KMS-11 (cell line): ENCODE results near the gene MAU2.

Source experiments
- H2AFZ ChIP-seq: fragments of 200-600 bp; sonication (generic); 2 replicates; pipeline ENCODE4 v1.6.1; 2016; ENCODE audit warnings: antibody characterized with exemption, mixed run types, low read depth
- H3K27ac ChIP-seq: fragments of 200-600 bp; sonication (generic); 2 replicates; pipeline ENCODE4 v1.6.1; 2016; ENCODE audit warnings: mild to moderate bottlenecking, mixed run types
- H3K27me3 ChIP-seq: fragments of 200-600 bp; sonication (generic); 2 replicates; pipeline ENCODE4 v1.6.1; 2017; ENCODE audit warnings: mild to moderate bottlenecking, low read depth, mixed run types, moderate library complexity; ENCODE audit not compliant: insufficient read depth
- H3K36me3 ChIP-seq: fragments of 200-600 bp; sonication (generic); 2 replicates; pipeline ENCODE4 v1.6.1; 2017; ENCODE audit warnings: mild to moderate bottlenecking, mixed run types; ENCODE audit not compliant: insufficient read depth
- H3K4me1 ChIP-seq: fragments of 200-600 bp; sonication (generic); 2 replicates; pipeline ENCODE4 v1.6.1; 2016; ENCODE audit warnings: mild to moderate bottlenecking, low read depth, mixed run types; ENCODE audit not compliant: poor library complexity, severe bottlenecking
- H3K4me2 ChIP-seq: fragments of 200-600 bp; sonication (generic); 2 replicates; pipeline ENCODE4 v1.7.0; 2016; ENCODE audit warnings: mild to moderate bottlenecking, mixed run types
- H3K4me3 ChIP-seq: fragments of 200-600 bp; sonication (generic); IDR thresholded peaks from 2 replicates; pipeline ENCODE4 v1.6.1; 2017; ENCODE audit warnings: low read depth, low read length, mixed read lengths; ENCODE audit not compliant: insufficient read depth
- H3K79me2 ChIP-seq: fragments of 200-600 bp; sonication (generic); 2 replicates; pipeline ENCODE4 v1.6.1; 2016; ENCODE audit warnings: low read depth, mixed run types; ENCODE audit not compliant: insufficient read depth
- H3K9ac ChIP-seq: fragments of 200-600 bp; sonication (generic); 2 replicates; pipeline ENCODE4 v1.6.1; 2016; ENCODE audit warnings: mild to moderate bottlenecking, mixed run types
- H4K20me1 ChIP-seq: fragments of 200-600 bp; sonication (generic); 2 replicates; pipeline ENCODE4 v1.6.1; 2016; ENCODE audit warnings: mild to moderate bottlenecking, mixed run types; ENCODE audit not compliant: insufficient read depth
- TF ChIP-seq, protein P1 (sequence below): fragments of 200-600 bp; sonication (generic); conservative IDR thresholded peaks from 2 replicates; pipeline ENCODE4 v1.6.1; 2017; ENCODE audit warnings: low read depth, mild to moderate bottlenecking, antibody characterized with exemption, low read length, moderate library complexity, mixed read lengths

Gene MAU2

DNA sequence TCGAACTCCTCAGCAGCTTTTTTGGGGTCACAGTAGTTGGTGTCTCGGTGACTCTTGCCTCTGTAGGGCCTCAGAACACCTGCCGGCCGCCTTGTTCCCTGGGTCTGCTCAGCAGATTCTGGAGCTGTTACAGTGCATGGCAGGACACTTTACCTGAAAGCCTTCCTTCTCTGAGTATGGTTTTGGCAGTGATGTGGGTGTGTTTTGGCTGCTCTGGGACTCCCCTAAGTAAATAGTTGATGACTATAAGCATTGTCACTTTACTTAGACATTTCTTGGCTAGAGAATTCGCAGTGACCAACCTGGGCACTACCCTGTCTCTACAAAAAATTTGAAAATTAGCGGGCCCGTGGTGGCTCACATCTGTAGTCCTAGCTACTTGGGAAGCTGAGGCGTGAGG, 7.0 kb downstream of the MAU2 start:
- no peaks in the 10 kb centered on the region for H4K20me1 ChIP-seq
- H3K36me3 ChIP-seq = no peaks in the 10 kb centered on the region
- H3K27ac ChIP-seq = no peak overlapping the region
- H2AFZ ChIP-seq = no peak overlapping the region
- no peaks in the 10 kb centered on the region for H3K27me3 ChIP-seq
- H3K79me2 ChIP-seq = peaks cover 33% of the 10 kb centered on the region
- no peak overlapping the region for H3K9ac ChIP-seq
- no peak overlapping the region for H3K4me2 ChIP-seq
- TF ChIP-seq, protein P1, sequence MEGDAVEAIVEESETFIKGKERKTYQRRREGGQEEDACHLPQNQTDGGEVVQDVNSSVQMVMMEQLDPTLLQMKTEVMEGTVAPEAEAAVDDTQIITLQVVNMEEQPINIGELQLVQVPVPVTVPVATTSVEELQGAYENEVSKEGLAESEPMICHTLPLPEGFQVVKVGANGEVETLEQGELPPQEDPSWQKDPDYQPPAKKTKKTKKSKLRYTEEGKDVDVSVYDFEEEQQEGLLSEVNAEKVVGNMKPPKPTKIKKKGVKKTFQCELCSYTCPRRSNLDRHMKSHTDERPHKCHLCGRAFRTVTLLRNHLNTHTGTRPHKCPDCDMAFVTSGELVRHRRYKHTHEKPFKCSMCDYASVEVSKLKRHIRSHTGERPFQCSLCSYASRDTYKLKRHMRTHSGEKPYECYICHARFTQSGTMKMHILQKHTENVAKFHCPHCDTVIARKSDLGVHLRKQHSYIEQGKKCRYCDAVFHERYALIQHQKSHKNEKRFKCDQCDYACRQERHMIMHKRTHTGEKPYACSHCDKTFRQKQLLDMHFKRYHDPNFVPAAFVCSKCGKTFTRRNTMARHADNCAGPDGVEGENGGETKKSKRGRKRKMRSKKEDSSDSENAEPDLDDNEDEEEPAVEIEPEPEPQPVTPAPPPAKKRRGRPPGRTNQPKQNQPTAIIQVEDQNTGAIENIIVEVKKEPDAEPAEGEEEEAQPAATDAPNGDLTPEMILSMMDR = no peak
- no peaks in the 10 kb centered on the region for H3K4me1 ChIP-seq
- no peak overlapping the region for H3K4me3 ChIP-seq

- Histone ChIP-seq H3K4me1 (no peaks in the 10 kb centered on the region), H3K4me3 (no peak overlapping the region), H3K9ac (no peak overlapping the region), H3K27me3 (no peaks in the 10 kb centered on the region), H3K79me2 (peaks cover 21% of the 10 kb centered on the region; the same call in 1 of the 2 replicates), H4K20me1 (no peaks in the 10 kb centered on the region), H3K36me3 (no peaks in the 10 kb centered on the region), H3K27ac (no peak overlapping the region), H3K4me2 (no peak overlapping the region), H2AFZ (no peak overlapping the region)
- TF ChIP-seq, protein P1 = no peak
These were observed 8.5 kb downstream of the MAU2 start for GRCh38 chr19:19329126-19329525.

- H4K20me1 ChIP-seq = no peaks in the 10 kb centered on the region
- no peak overlapping the region for H3K9ac ChIP-seq
- H3K4me3 ChIP-seq = no peak overlapping the region
These were observed 13.7 kb downstream of the MAU2 start for GRCh38 chr19:19334063-19334988.

GRCh38 chr19:19334989-19335344, 14.3 kb downstream of the MAU2 start:
- H2AFZ ChIP-seq = no peak overlapping the region
- no peaks in the 10 kb centered on the region for H3K4me1 ChIP-seq
- H3K4me2 ChIP-seq = no peak overlapping the region
- H3K27me3 ChIP-seq = no peaks in the 10 kb centered on the region
- TF ChIP-seq, protein P1 = no peak
- no peak overlapping the region for H3K4me3 ChIP-seq
- H3K79me2 ChIP-seq = no peaks in the 10 kb centered on the region
- no peaks in the 10 kb centered on the region for H4K20me1 ChIP-seq
- H3K36me3 ChIP-seq = no peaks in the 10 kb centered on the region
- H3K27ac ChIP-seq = no peak overlapping the region
- H3K9ac ChIP-seq = no peak overlapping the region

More at GRCh38 chr19:19334063-19334988, 13.7 kb downstream of the MAU2 start:
- no peaks in the 10 kb centered on the region for H3K4me1 ChIP-seq
- TF ChIP-seq, protein P1 = no peak
- H3K79me2 ChIP-seq = no peaks in the 10 kb centered on the region; the same call in 1 of the 2 replicates
- H3K36me3 ChIP-seq = no peaks in the 10 kb centered on the region
- no peak overlapping the region for H3K4me2 ChIP-seq
- no peak overlapping the region for H3K27ac ChIP-seq
- H2AFZ ChIP-seq = no peak overlapping the region
- H3K27me3 ChIP-seq = no peaks in the 10 kb centered on the region
